ENCODE data around the gene MLXIP.
"Not testable (repeated sequence)": the region's sequence is repeated elsewhere in the genome, so short reads cannot be mapped to it uniquely, and the experiment has no call there.

MLXIP gene

GRCh38 chr12:122172262-122172939 lies 93.8 kb downstream of the MLXIP start:
- DNase-seq = no peak
- no peak for TF ChIP-seq EZH2 (optimal IDR thresholded peaks at IDR 0.05; ENCODE audit: low read depth, low read length)
- TF ChIP-seq CTCF (IDR thresholded peaks at IDR 0.05; ENCODE audit: low read length) = no peak
- no peak for TF ChIP-seq EZH2phosphoT487 (IDR thresholded peaks at IDR 0.05; ENCODE audit: low read length)
- no peaks in the 10 kb centered on the region for H3K9me3 ChIP-seq (replicated peaks; ENCODE audit: insufficient read depth, low read length)

GRCh38 chr12:122174155-122174845 lies 95.7 kb downstream of the MLXIP start, which contains the start of gene IL31:
IL31 (minus strand) TSS chr12:122174221; CDS start chr12:122174172, 49 bp downstream.
- Histone ChIP-seq H3K9me2 (replicated peaks; ENCODE audit: insufficient read depth, low read length) (no peaks in the 10 kb centered on the region), H2AFZ (ENCODE audit: low read length) (no peak within 1 kb of the TSS), H3K9me3 (replicated peaks; ENCODE audit: insufficient read depth, low read length) (no peaks in the 10 kb centered on the region), H3K9ac (ENCODE audit: low read length) (no peak within 1 kb of the TSS), H3K79me2 (ENCODE audit: low read length) (no peaks in the 10 kb centered on the region), H3K4me3 (ENCODE audit: low read length) (no peak within 1 kb of the TSS), H4K20me1 (ENCODE audit: insufficient read depth, low read length) (no peaks in the 10 kb centered on the region), H3K4me2 (ENCODE audit: low read depth, low read length) (no peak within 1 kb of the TSS), H3K27me3 (replicated peaks; ENCODE audit: insufficient read depth, low read length) (no peaks in the 10 kb centered on the region), H3F3A (ENCODE audit: insufficient read depth, low read length) (no peaks in the 10 kb centered on the region), H3K4me1 (ENCODE audit: low read length) (no peaks in the 10 kb centered on the region), H3K36me3 (replicated peaks; ENCODE audit: insufficient read depth, low read length) (no peaks in the 10 kb centered on the region), H3K27ac (ENCODE audit: low read length) (no peak within 1 kb of the TSS)
- TF ChIP-seq EZH2phosphoT487 (IDR thresholded peaks at IDR 0.05; ENCODE audit: low read length) (no peak), CTCF (IDR thresholded peaks at IDR 0.05; ENCODE audit: low read length) (no peak), EZH2 (optimal IDR thresholded peaks at IDR 0.05; ENCODE audit: low read depth, low read length) (no peak)
- no peak for DNase-seq

More at GRCh38 chr12:122172262-122172939, 93.8 kb downstream of the MLXIP start:
- H3K36me3 ChIP-seq (replicated peaks; ENCODE audit: insufficient read depth, low read length) = no peaks in the 10 kb centered on the region
- no peaks in the 10 kb centered on the region for H3K79me2 ChIP-seq (ENCODE audit: low read length)
- H4K20me1 ChIP-seq (ENCODE audit: insufficient read depth, low read length) = no peaks in the 10 kb centered on the region
- no peaks in the 10 kb centered on the region for H3F3A ChIP-seq (ENCODE audit: insufficient read depth, low read length)
- H3K4me2 ChIP-seq (ENCODE audit: low read depth, low read length) = no peak overlapping the region
- H3K4me3 ChIP-seq (ENCODE audit: low read length) = no peak overlapping the region
- H3K9me2 ChIP-seq (replicated peaks; ENCODE audit: insufficient read depth, low read length) = no peaks in the 10 kb centered on the region
- no peak overlapping the region for H3K27ac ChIP-seq (ENCODE audit: low read length)
- no peaks in the 10 kb centered on the region for H3K27me3 ChIP-seq (replicated peaks; ENCODE audit: insufficient read depth, low read length)
- no peak overlapping the region for H2AFZ ChIP-seq (ENCODE audit: low read length)
- no peak overlapping the region for H3K9ac ChIP-seq (ENCODE audit: low read length)
- H3K4me1 ChIP-seq (ENCODE audit: low read length) = no peaks in the 10 kb centered on the region

- H2AFZ ChIP-seq (ENCODE audit: low read length); H3K4me2 ChIP-seq (ENCODE audit: low read depth, low read length); H3K27ac ChIP-seq (ENCODE audit: low read length); H4K20me1 ChIP-seq (ENCODE audit: insufficient read depth, low read length); H3K9me3 ChIP-seq (replicated peaks; ENCODE audit: insufficient read depth, low read length); H3K9ac ChIP-seq (ENCODE audit: low read length); H3K79me2 ChIP-seq (ENCODE audit: low read length); H3K27me3 ChIP-seq (replicated peaks; ENCODE audit: insufficient read depth, low read length); H3K9me2 ChIP-seq (replicated peaks; ENCODE audit: insufficient read depth, low read length); H3K4me1 ChIP-seq (ENCODE audit: low read length); H3K36me3 ChIP-seq (replicated peaks; ENCODE audit: insufficient read depth, low read length); H3F3A ChIP-seq (ENCODE audit: insufficient read depth, low read length); DNase-seq; H3K4me3 ChIP-seq (ENCODE audit: low read length): not testable (repeated sequence)
Measured at GRCh38 chr12:122176473-122176872, 97.9 kb downstream of the MLXIP start.

Data from MM.1S (cell line).